ENCODE results near the gene LILRB5. TPM values are rescaled to one million over a fixed set of nuclear protein-coding genes. Genes with fewer than 3 reads are reported as not detected.

LILRB5 gene
- total RNA-seq, 1 experiment from 2014 or later: 0.07 TPM

GRCh38 chr19:54262470-54262869, 5.4 kb upstream of the LILRB5 start:
- POLR2A ChIA-PET: no interaction called here
- Mint-ChIP-seq H3K36me3 (no peaks in the 10 kb centered on the region), H3K27ac (no peak overlapping the region), H3K27me3 (ENCODE audit: low read depth) (peaks cover 23% of the 10 kb centered on the region), H3K4me1 (peaks cover 3% of the 10 kb centered on the region; the same call in 1 of the 2 replicates), H3K4me3 (no peak overlapping the region), H3K9me3 (no peaks in the 10 kb centered on the region)
- CTCF ChIA-PET: no interaction called here
- DNase-seq (ENCODE audit: low spot score): no peak
- TF ChIP-seq RORB (CRISPR knock-in tag; IDR thresholded peaks at IDR 0.05) (no peak), ETV6 (CRISPR knock-in tag; IDR thresholded peaks at IDR 0.05) (no peak), MYBL2 (CRISPR knock-in tag; IDR thresholded peaks at IDR 0.05) (no peak)
- no peak for ATAC-seq

GRCh38 chr19:54262066-54262465, 5.0 kb upstream of the LILRB5 start:
- Mint-ChIP-seq H3K27ac (no peak overlapping the region), H3K4me1 (peaks cover 3% of the 10 kb centered on the region; the same call in 1 of the 2 replicates), H3K9me3 (no peaks in the 10 kb centered on the region), H3K27me3 (ENCODE audit: low read depth) (peaks cover 25% of the 10 kb centered on the region), H3K36me3 (no peaks in the 10 kb centered on the region), H3K4me3 (no peak overlapping the region)
- CTCF ChIA-PET: no interaction called here
- TF ChIP-seq KAT7 (CRISPR knock-in tag; IDR thresholded peaks at IDR 0.05; ENCODE audit: borderline replicate concordance) (no peak), CREM (CRISPR knock-in tag; IDR thresholded peaks at IDR 0.05) (no peak), IRF1 (CRISPR knock-in tag; IDR thresholded peaks at IDR 0.05) (no peak), ZMAT4 (CRISPR knock-in tag; IDR thresholded peaks at IDR 0.05) (no peak), ESRRA (CRISPR knock-in tag; IDR thresholded peaks at IDR 0.05; ENCODE audit: borderline replicate concordance) (no peak), TP53 (CRISPR knock-in tag; IDR thresholded peaks at IDR 0.05) (no peak), ZNF425 (CRISPR knock-in tag; conservative IDR thresholded peaks at IDR 0.05) (no peak), ELF4 (CRISPR knock-in tag; IDR thresholded peaks at IDR 0.05; ENCODE audit: low read depth) (no peak), PRDM15 (CRISPR knock-in tag; IDR thresholded peaks at IDR 0.05) (no peak), ZNF317 (CRISPR knock-in tag; IDR thresholded peaks at IDR 0.05; ENCODE audit: borderline replicate concordance, low read depth) (no peak), SMAD3 (CRISPR knock-in tag; IDR thresholded peaks at IDR 0.05; ENCODE audit: borderline replicate concordance) (no peak), PREB (CRISPR knock-in tag; IDR thresholded peaks at IDR 0.05; ENCODE audit: borderline replicate concordance) (no peak), USF2 (CRISPR knock-in tag; IDR thresholded peaks at IDR 0.05) (no peak), ZNF396 (CRISPR knock-in tag; IDR thresholded peaks at IDR 0.05; ENCODE audit: borderline replicate concordance) (no peak), ZNF219 (CRISPR knock-in tag; IDR thresholded peaks at IDR 0.05; ENCODE audit: borderline replicate concordance) (no peak), NR1H2 (CRISPR knock-in tag; IDR thresholded peaks at IDR 0.05) (no peak), ZNF232 (CRISPR knock-in tag; IDR thresholded peaks at IDR 0.05) (no peak), NR3C1 (CRISPR knock-in tag; conservative IDR thresholded peaks at IDR 0.05; ENCODE audit: low read depth) (no peak), NFYB (CRISPR knock-in tag; conservative IDR thresholded peaks at IDR 0.05; ENCODE audit: low read depth) (no peak)
- ATAC-seq (no peak), DNase-seq (ENCODE audit: low spot score) (no peak)
- POLR2A ChIA-PET: no interaction called here
